ENCODE measurements around the gene TTC9B.

The TTC9B gene

DNA sequence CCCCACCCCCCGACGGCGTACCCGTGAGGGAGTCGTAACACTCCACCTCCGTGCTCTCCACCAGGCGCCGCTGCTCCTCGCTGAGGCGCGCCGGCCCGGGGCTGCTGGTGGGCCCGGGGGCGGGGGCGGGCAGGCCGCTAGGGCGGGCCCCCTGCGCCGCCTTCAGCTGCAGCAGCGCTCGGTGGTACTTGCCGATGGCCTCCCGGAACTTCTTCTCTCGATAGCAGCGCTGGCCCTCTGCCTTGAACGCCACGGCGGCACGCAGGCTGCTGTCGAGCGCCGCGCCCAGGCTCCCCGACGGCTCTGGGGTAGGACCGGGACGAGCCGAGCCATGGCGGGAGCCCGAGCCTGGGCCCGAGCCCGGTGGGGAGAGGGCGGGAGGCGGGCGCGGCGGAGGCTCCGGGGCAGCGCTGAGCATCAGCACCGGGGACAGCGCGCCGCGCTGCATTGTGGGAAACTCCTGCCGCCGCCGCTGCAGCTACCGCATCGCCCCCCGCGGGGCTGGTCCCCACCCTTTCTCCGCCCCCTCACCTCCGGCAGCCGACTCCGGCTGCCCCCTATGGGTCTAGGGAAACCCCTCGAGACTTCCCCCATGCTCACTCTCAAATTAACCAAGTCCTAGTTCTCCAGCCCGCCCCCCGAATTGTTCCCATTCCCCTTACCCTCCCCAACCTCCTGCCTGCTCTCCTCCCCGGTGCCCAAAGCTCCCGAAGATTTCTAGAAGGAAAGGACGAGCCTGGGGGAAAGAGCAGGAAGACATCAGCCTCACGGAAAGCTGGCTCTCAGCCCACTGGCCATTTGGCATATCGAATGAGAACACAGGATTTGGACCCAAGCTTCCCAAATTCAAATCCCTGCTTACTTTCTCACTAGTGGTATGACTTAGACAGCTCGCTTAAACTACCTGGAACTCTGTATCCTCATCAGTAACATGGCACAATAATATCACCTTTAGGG, at the start of gene TTC9B:
TTC9B (minus strand) TSS at position 451 of the 957 bp plus-strand sequence; CDS start at position 448, 3 bp downstream.
- in situ Hi-C loops (cut with MboI; ENCODE audit: low sequenced_read_pairs): no loop called here

DNA sequence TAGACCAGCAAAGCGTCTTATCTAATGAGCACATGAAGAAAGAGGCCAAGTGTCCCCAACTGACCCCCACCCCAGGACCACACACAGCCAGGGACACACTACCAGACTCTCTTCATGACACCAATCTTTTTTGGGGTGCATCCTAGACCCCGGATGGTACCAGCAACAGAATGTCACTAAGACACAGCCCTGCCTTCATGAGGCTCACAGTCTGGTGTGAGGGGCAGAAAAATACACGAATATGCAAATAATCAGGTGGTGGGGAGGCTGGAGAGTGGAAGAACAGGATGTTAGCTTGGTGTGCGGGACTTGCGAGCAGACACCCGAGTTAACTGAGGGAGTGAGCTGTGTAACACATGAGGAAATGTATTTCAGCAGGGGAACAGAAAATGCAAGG, 49.4 kb upstream of the TTC9B start:
- in situ Hi-C loops (cut with MboI; ENCODE audit: low sequenced_read_pairs): no loop called here

DNA sequence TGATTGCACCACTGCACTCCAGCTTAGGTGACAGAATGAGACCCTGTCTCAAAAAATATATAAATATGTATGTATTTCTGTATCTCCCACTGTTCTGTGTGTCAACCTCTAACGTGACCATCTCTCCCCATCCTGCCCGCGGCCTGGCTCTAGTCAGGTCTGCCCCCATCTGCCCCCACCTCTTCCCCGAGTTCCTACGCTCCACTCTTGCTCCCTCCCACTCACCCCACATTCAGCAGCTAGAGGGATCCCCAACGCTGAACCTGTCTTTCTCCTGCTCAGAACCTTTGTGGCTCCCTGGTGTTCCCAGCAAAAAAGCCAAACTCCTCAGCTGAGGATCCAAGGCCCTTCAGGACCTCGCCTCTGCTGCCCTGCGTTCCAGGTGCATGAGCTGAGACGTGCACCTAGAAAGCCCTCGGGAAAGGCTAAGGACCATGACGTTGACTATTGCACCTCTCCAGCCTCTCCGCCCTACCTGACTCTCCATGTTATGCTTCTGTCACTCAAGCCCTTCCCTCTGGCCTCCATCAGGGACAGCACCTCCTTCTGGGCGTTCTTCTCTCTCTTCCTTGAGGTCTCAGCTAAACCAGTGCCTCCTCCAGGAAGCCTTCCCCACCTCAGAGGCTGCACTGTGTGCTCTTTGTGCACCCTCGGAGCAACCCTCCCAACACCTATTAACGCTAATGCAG, 48.9 kb upstream of the TTC9B start:
- in situ Hi-C loops (cut with MboI; ENCODE audit: low sequenced_read_pairs): no loop called here

DNA sequence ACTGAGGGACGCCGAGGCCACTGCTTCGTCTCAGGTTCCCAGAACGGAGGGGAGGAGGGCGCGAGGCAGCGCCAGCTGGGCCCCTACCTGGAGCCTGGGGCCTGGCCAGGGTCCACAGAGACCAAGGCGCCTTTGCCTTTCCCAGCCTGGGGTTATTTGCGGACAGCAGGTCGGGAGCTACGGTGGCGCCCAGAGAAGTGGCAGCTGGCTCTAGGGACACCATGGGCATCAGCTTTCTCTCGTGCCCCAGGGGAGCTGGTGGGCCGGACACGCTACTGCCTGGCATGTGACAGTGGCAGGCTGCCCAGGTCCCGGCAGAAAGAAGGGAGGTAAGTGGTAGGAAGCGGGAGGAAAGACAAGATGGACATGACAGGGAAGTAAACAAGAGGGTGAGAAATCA, 47.9 kb upstream of the TTC9B start:
- in situ Hi-C loops (cut with MboI; ENCODE audit: low sequenced_read_pairs): no loop called here

DNA sequence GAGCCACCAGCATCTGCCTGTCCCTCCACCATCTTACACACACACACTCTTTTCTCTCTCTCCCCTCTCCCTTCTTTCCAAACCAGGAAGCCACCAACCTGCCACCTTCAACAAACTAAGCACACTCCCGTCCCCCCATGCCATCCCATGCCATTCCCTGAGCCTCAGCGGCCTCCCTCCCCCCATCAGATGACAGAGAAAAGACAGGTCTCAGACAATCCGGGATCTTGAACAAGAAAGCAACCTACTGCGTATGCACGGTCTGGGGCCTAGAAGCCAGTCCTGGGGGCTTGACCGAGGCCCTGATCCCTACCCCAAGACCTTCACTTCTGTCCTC, 47.5 kb upstream of the TTC9B start:
- in situ Hi-C loops (cut with MboI; ENCODE audit: low sequenced_read_pairs): no loop called here

DNA sequence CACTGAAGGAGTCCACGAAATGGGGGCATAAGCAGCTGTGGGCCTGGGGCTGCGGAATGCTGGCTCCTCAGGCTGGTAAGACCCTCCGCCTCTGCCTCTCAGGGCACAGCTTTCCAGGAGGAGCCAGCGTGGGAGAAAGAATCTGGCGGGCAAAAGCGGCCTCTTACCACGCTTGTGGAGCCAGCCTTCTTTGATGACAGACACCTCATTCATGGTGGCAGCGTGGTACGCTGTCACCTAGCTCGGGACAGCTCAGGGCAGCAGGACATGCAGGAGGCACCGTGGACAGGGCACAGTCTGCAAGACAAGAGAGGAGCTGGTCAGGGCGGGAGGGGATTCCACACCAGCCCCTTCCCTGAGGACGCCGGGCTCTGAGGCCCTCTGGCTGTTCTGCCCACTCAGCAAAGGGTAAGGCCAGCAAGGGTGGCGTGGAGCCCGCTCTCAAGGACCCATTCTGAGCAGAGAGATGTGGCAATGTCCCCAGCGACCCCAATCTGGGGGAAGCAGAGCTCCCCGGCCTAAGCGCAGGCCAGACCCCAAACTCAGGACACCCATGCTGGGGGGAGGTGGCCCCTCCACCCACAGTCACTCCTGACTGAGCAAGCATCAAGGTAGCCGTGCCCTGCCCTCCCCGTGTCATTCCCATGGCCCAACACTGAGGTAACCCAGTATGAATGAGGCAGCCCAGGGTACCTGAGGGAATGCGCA, 47.0 kb upstream of the TTC9B start:
- in situ Hi-C loops (cut with MboI; ENCODE audit: low sequenced_read_pairs): no loop called here

DNA sequence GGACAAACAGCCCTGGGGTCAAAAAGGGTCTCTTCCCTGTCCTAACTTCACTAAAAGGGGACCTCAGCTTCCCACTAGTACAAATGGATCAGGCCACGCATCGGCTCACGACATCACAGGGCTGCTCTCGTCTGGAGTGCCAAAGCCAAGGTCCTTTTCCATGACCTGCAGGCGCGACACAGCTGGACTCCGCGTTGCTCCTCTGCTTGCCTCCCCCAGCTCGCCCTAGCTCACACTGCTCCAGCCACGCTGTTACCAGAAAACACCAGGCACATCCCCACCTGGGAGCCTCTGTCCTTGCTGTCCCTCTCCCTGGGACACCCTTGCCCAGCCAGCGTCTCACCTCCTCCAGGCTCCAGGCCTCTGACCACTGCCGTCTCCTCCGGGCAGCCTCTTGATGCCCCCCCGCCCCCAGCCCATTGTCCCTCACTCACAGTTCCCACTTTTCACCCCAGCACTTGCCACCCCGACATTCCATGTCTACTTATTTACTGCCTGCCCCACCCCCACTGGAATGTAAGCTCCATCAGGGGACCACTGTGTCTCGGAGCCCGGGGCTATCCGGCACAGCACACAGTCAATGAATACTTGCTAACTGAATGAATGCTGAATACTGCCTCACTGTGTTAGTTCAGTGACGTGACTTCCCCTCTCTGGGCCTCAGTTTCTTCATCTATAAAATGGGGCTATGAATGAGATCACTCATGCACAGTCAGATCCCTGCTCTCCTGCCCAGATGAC, 46.3 kb upstream of the TTC9B start:
- in situ Hi-C loops (cut with MboI; ENCODE audit: low sequenced_read_pairs): no loop called here

DNA sequence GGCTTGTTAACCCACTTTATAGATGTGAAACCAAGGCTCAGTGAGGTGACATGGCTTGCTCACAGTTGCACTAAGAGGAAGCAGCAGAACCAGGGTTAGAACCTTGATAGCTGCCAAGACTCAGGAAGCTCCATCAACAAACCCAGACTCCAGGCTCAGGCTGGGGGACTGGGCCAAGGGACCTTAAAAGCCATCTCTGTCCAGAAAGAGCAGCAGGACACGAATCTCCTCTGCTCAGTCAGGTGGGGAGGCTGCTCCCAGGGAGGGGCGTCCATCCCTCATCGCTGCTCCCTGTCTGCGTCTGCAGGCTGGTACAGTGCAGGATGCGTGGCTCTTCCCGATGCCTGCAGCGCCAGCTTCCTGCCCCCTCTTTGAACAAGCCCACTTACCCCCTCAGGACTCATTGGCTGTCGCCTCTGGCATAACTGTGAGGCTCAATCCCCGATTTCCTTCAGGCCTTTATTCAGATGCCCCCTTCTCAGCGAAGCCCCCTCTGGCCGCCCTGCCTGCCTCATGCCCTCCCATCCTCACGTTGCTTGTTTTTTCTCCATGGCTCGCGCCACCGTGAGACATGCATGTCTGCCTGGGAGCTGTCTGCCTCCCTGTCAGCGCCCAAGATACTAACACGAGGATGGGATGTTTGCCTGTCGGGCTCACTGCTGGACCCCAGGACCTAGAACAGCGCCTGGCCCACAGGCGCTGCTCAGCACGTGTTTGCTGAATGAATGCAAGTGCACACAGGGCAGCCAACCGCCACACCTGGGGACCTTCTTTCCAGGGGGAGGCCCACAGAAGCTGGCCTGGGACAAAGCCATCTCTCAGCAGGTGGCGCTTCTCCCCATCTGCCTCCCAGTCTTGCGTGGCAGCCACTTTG, 45.5 kb upstream of the TTC9B start:
- in situ Hi-C loops (cut with MboI; ENCODE audit: low sequenced_read_pairs): no loop called here

DNA sequence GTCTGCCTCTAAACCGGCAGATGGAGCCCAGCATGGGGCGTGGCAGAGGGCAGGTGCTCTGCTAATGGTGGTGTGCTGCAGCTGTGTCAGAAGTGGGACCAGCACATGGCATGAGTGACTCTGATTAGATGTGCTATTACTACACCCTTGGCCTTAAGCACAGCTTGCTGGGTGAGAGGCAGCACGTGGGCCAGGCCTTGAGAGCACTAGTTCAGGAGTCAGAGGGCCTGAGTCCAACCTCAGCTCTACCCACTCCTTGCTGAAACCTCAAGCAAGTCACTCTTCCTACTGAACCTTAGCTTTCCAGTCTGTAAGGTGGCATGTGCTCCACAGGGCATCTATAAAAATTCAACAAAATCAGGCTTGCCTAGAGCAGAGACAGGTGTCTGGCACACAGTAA, 44.2 kb upstream of the TTC9B start:
- in situ Hi-C loops (cut with MboI; ENCODE audit: low sequenced_read_pairs): no loop called here

DNA sequence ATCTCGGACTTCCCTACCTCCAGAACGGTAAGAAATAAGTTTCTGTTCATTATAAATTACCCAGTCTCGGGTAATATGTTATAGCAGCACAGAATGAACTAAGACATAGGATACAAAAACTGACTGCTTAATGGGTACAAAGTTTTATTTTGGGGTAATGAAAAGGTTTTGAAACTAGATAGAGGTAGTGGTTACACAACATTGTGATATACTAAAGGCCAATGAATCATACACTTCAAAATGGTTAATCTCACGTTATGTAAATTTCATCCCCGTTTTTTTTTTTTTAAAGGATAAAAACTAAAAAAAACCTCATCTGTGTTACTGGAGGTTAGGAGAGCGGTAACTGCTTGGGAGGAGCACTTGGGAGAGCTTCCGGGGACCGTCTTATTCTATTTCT, 43.4 kb upstream of the TTC9B start:
- in situ Hi-C loops (cut with MboI; ENCODE audit: low sequenced_read_pairs): no loop called here

DNA sequence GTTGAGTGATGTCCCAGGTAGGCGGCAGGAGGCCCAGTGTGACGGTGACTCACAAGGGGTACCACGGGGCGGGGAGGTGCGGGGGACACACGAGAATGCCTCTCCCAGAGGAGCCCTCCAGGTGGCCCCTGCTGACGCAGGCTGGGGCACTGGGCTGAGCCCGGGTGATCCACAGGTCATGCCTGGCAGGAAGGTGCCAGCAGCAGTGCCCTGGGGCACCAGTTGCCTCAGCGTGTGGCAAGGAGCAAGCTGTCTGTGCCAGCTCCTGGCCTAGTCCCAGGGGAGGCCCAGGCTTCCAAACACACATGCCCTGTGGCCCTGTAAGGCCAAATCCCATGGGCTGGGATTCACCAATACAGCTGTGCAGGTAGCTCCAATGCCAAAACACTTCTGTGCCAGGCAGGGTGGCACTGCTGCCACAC, 38.9 kb upstream of the TTC9B start:
- in situ Hi-C loops (cut with MboI; ENCODE audit: low sequenced_read_pairs): no loop called here

DNA sequence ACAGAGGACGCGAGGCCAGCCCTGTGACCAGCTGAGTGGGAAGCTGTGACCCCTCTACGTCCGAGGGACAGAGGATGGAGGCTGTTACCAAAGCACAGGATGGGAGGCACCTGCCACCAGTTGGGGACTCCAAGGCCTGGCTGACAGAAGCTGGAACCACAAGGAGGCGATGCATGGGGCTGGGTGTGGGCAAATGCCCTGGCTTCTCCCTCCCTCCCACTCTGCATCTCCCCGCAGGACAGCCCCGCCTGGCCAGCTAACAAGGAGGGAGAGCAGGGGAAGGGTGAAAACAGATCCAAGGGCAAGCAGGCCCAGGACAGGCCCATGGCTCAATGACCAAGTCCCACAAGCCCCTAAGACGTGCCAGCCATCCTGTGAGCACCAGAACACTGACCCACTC, 38.3 kb upstream of the TTC9B start:
- in situ Hi-C loops (cut with MboI; ENCODE audit: low sequenced_read_pairs): no loop called here

DNA sequence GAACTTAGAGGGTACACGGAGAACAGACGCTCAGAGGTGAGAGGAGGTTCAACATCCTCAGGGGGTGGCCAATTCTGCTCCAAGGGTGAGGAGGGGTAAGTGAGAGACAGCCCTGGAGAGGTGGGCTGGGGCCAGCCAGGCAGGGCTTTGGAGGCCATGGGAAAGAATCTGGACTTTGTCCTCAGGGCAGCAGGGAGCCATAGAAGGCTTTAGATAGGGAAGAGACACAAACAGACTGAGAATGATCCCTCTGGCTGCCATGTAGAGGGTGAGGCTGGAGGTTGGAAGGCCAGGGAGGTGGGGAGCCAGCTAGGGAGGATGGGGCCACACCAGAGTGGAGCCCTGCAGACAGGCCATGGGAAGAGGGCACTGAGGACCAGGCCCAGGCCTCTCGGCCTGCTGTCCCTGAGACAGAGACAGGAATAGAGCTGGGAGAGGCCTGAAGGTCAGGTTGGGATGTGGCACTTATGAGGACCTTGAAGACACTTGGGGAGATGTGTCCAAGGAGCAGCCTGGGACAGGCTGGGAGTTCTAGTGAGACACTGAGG, 37.5 kb upstream of the TTC9B start:
- in situ Hi-C loops (cut with MboI; ENCODE audit: low sequenced_read_pairs): no loop called here

DNA sequence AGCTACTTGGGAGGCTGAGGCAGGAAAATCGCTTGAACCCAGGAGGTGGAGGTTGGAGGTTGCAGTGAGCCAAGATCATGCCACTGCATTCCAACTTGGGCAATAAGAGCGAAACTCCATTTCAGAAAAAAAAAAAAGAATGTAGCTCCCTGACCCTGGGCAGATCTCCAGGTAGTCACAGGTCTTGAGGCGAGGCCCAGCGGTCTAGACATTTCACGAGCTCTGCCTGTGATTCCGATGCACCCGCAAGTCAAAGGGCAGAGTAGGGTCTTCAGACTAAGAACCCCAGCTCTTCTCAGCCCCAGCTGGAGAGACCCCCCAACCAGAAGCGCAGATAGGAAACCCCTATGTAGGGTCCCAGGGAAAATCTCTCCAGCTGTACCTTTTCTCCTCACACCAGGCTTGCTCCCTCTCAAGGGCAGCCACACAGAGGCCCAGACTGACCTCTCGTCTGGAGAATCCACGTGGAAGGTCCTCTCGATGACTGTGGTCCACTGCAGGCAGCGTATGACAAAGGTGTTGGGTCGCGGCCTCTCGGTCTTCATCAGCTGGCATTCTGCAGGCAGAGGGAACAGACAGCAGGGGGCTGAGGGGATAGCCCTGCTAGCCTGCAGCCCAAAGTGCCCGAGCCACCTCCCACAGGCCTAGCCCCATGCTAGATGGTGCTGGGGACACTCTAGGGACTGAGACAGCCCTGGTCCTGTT, 36.7 kb upstream of the TTC9B start:
- in situ Hi-C loops (cut with MboI; ENCODE audit: low sequenced_read_pairs): no loop called here

DNA sequence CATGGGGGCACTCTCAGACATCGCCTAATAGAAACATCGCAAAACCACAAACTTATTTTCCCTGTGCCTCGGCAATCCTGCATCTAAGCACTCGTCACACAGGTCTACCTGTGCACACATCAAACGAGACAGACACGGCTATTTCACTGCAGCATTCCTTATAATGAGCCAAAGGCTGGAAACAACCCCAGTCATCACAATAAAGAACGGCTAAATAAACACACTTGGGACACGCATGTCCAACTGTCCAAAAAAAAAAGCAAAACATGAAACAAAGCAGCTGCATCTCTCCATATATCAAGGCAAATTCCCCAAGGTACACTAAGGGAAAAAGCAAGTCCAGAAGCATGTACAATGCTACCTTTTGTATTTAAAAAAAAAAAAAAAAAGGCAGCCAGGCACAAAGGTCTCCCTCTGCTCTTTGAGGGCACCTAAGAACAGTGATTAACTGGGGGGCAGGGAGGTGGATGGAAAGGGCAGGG, 35.5 kb upstream of the TTC9B start:
- in situ Hi-C loops (cut with MboI; ENCODE audit: low sequenced_read_pairs): no loop called here

DNA sequence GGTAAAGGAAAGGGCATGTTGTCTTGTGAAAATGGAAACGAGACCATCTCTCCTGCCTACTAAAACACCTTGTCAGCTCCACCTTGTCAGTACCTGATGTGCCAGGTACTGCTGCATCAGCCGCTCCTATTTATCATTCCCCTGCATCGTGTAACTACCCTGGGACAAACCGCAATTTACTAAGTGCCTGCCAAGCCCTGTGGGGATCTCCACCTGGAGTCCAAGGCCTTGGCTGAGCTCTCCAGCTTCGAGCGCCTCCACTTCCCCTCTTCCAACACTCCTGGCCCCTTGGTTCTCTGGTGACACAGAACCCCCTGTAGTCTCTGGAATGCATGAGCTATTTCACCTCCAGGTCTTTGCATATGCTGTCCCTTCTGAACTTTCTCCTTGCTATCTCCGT, 34.2 kb upstream of the TTC9B start:
- in situ Hi-C loops (cut with MboI; ENCODE audit: low sequenced_read_pairs): no loop called here

DNA sequence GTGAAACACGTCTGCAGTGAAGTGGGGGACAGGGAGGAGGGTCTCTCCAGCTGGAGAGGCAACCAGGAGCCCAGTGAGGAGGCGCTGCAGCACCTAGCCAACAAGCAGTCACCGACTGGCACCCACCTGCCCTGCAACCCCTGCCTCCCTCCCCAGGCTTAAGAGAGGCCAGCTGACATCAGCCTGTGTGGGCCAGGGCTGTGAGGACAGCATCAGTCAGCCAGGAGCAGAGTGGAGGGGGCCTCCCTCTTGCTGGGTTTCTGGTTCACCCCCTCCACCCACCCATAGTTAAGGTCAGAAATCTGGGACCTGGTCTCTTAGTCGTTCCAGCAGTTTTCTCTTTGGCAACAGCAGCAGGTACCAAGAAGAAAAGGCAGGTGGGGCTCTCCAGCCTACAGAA, 33.8 kb upstream of the TTC9B start:
- in situ Hi-C loops (cut with MboI; ENCODE audit: low sequenced_read_pairs): no loop called here

DNA sequence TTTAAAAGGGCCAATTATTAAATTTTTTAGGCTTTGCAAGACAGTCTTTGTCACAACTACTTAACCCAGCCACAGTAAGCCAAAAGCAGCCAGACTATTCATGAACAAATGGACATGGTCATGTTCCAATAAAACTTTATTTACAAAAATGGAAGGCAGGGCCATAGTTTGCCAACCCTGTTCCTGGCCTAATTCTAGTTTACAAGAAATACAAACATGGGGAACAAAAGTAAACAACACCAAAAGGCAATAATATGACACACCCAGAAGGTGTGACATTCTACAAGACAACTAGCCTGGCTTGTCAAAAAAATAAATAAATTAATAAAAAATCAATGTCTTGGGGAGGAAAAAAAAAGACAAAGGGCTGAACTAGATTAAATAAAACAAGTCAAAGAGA, 33.1 kb upstream of the TTC9B start:
- in situ Hi-C loops (cut with MboI; ENCODE audit: low sequenced_read_pairs): no loop called here

DNA sequence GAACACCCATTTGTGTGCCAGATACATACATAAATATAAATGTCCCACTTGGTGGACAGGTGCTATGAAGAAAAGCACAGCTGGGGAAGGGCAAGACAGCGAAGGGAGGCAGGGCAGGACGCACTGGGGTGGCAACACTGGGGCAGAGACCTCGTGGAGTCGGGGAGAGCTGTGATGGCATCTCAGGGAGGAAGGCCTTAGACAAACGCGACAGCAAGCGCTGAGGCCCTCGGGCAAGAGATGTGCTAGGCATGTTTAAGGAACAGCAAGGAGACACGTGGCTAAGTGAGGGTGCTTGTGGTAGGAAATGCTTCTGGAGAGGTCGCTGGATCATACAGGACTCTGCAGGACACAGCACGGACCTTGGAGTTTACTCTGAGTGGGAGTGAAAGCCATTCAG, 31.6 kb upstream of the TTC9B start:
- in situ Hi-C loops (cut with MboI; ENCODE audit: low sequenced_read_pairs): no loop called here

Measured in HL-60/S4 treated with phorbol 12-myristate 13-acetate at 8.2 ng/mL for 4 days and 3 days (cell line).